ENCODE measurements around the gene CABYR. TPM values are rescaled to one million over a fixed set of nuclear protein-coding genes. Genes with fewer than 3 reads are reported as not detected.
"Not testable (repeated sequence)": the region's sequence is repeated elsewhere in the genome, so short reads cannot be mapped to it uniquely, and the experiment has no call there.

Gene CABYR
- total RNA-seq, 2 experiments from 2014 or later, result 1.3 to 2.1 TPM

DNA sequence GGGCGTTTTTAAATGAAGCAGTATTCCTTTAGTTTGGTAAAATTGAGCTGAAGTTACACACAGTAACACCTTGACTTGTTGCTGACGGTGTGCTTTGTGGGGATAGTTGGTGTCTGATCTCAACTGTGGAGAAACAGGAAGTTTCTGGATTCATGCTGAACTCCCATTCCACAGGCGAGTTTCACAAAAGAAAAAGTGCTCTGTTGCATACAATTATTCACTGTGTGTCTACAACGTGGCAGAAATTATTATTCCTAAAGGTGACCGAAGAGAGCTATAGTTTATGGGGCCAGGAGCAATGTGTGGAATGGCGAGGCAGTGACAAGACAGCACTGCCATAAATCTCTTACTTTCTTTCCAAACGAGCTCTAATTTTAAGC lies 463 bp upstream of the CABYR start:
- DNase-seq (no peak), ATAC-seq (peak; percentile 22)
- CTCF ChIA-PET, result interaction anchor here (0.8 to 2.1 kb wide), 3 partner anchors 219 to 350 kb away, joined by 3 to 6 read pairs (median 5); no protein-coding TSS in a partner anchor
- H3K4me3 Mint-ChIP-seq, result peak overlapping the region; percentile 77
- intact Hi-C loops (cut with micrococcal nuclease), result no loop called here
- H3K27ac Mint-ChIP-seq, result no peak overlapping the region
- H3K4me1 Mint-ChIP-seq (ENCODE audit: low read depth), result peaks cover 11% of the 10 kb centered on the region
- H3K9me3 Mint-ChIP-seq, result no peaks in the 10 kb centered on the region
- peaks cover 1% of the 10 kb centered on the region for H3K36me3 Mint-ChIP-seq (ENCODE audit: low read depth)
- H3K27me3 Mint-ChIP-seq, result peaks cover 11% of the 10 kb centered on the region
- POLR2A ChIA-PET, result interaction anchor here (0.5 to 1.2 kb wide), 2 partner anchors 170 to 1454 kb away, joined by 3 read pairs; no protein-coding TSS in a partner anchor
- TF ChIP-seq, protein P1, sequence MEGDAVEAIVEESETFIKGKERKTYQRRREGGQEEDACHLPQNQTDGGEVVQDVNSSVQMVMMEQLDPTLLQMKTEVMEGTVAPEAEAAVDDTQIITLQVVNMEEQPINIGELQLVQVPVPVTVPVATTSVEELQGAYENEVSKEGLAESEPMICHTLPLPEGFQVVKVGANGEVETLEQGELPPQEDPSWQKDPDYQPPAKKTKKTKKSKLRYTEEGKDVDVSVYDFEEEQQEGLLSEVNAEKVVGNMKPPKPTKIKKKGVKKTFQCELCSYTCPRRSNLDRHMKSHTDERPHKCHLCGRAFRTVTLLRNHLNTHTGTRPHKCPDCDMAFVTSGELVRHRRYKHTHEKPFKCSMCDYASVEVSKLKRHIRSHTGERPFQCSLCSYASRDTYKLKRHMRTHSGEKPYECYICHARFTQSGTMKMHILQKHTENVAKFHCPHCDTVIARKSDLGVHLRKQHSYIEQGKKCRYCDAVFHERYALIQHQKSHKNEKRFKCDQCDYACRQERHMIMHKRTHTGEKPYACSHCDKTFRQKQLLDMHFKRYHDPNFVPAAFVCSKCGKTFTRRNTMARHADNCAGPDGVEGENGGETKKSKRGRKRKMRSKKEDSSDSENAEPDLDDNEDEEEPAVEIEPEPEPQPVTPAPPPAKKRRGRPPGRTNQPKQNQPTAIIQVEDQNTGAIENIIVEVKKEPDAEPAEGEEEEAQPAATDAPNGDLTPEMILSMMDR (IDR thresholded peaks at IDR 0.05), result no peak

DNA sequence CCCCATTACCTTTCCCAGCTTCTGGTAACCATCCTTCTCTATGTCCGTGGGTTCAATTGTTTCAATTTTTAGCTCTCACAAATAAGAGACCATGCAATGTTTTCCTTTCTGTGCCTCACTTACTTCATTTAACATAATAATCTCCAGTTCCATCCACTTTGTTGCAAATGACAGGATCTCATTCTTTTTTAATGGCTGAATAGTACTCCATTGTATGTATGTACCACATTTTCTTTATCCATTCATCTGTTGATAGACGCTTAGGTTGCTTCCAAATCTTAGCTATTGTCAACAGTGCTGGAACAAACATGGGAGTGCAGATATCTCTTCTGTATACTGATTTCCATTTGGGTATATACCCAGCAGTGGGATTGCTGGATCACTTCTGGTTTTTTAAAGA lies 1.8 kb downstream of the CABYR start:
- Mint-ChIP-seq H3K27me3 (peaks cover 20% of the 10 kb centered on the region), H3K27ac (no peak overlapping the region), H3K4me1 (ENCODE audit: low read depth) (peaks cover 11% of the 10 kb centered on the region), H3K9me3 (no peaks in the 10 kb centered on the region), H3K36me3 (ENCODE audit: low read depth) (no peaks in the 10 kb centered on the region), H3K4me3 (no peak overlapping the region)
- TF ChIP-seq, protein P1 (IDR thresholded peaks at IDR 0.05), result no peak
- ChIA-PET CTCF (interaction anchor here (1.8 kb wide), 1 partner anchor 222 kb away, joined by 6 read pairs; no protein-coding TSS in a partner anchor), POLR2A (no interaction called here)
- ATAC-seq (no peak), DNase-seq (no peak)
- intact Hi-C loops (cut with micrococcal nuclease), result no loop called here

GRCh38 chr18:24142376-24142775 lies 3.5 kb downstream of the CABYR start:
- intact Hi-C loops (cut with micrococcal nuclease), result no loop called here
- H3K36me3 Mint-ChIP-seq (ENCODE audit: low read depth), result no peaks in the 10 kb centered on the region
- peaks cover 23% of the 10 kb centered on the region for H3K27me3 Mint-ChIP-seq
- no peak for DNase-seq
- H3K4me1 Mint-ChIP-seq (ENCODE audit: low read depth), result peaks cover 8% of the 10 kb centered on the region
- no peak overlapping the region for H3K4me3 Mint-ChIP-seq
- ATAC-seq, result no peak
- H3K27ac Mint-ChIP-seq, result no peak overlapping the region
- ChIA-PET POLR2A (no interaction called here), CTCF (interaction anchor here (1.0 to 1.8 kb wide), 2 partner anchors 34 to 224 kb away, joined by 3 to 6 read pairs; no protein-coding TSS in a partner anchor)
- H3K9me3 Mint-ChIP-seq, result no peaks in the 10 kb centered on the region
- TF ChIP-seq, protein P1 (IDR thresholded peaks at IDR 0.05), result no peak

- CTCF ChIA-PET; DNase-seq; H3K27ac Mint-ChIP-seq; ATAC-seq; H3K4me3 Mint-ChIP-seq; H3K9me3 Mint-ChIP-seq; H3K36me3 Mint-ChIP-seq (ENCODE audit: low read depth); H3K27me3 Mint-ChIP-seq; POLR2A ChIA-PET; H3K4me1 Mint-ChIP-seq (ENCODE audit: low read depth); intact Hi-C loops (cut with micrococcal nuclease): not testable (repeated sequence)
Measured at GRCh38 chr18:24149591-24149990, 10.7 kb downstream of the CABYR start.

- Mint-ChIP-seq H3K36me3 (ENCODE audit: low read depth) (no peaks in the 10 kb centered on the region), H3K9me3 (no peaks in the 10 kb centered on the region), H3K4me1 (ENCODE audit: low read depth) (no peaks in the 10 kb centered on the region), H3K4me3 (no peak overlapping the region), H3K27ac (no peak overlapping the region), H3K27me3 (no peaks in the 10 kb centered on the region)
- POLR2A ChIA-PET, result interaction anchor here (0.5 kb wide), 1 partner anchor 183 kb away, joined by 3 read pairs; no protein-coding TSS in a partner anchor
- ATAC-seq (no peak), DNase-seq (no peak)
- intact Hi-C loops (cut with micrococcal nuclease), result no loop called here
- CTCF ChIA-PET, result interaction anchor here (1.9 kb wide), 1 partner anchor 23 kb away, joined by 6 read pairs; no protein-coding TSS in a partner anchor
- TF ChIP-seq, protein P1 (IDR thresholded peaks at IDR 0.05), result no peak
Measured at GRCh38 chr18:24153397-24153796, 14.5 kb downstream of the CABYR start.
